ENCODE measurements around the gene UBE3A.

UBE3A gene

GRCh38 chr15:25438601-25439368, at the start of gene UBE3A:
Gene UBE3A (minus strand): TSS chr15:25439024. CDS start chr15:25409107, 29,917 bp downstream.
- H3K36me3 Mint-ChIP-seq (ENCODE audit: low read depth), result peaks cover 40% of the 10 kb centered on the region
- H3K4me1 Mint-ChIP-seq, result peaks cover 21% of the 10 kb centered on the region
- H3K27me3 Mint-ChIP-seq (ENCODE audit: low read depth, poor library complexity), result no peaks in the 10 kb centered on the region
- H3K27ac Mint-ChIP-seq, result peak within 1 kb of the TSS; percentile 98
- peaks cover 31% of the 10 kb centered on the region for H3K9me3 Mint-ChIP-seq
- peak; percentile 92 for DNase-seq
- peak within 1 kb of the TSS; percentile 97 for H3K4me3 Mint-ChIP-seq
- TF ChIP-seq CTCF (IDR thresholded peaks at IDR 0.05), result no peak

GRCh38 chr15:25487226-25487884, 48.5 kb upstream of the UBE3A start:
- H3K9me3 Mint-ChIP-seq, result peaks cover 20% of the 10 kb centered on the region
- no peak for DNase-seq
- peaks cover 6% of the 10 kb centered on the region for H3K27me3 Mint-ChIP-seq (ENCODE audit: low read depth, poor library complexity)
- H3K4me3 Mint-ChIP-seq, result no peak overlapping the region
- H3K27ac Mint-ChIP-seq, result no peak overlapping the region
- H3K36me3 Mint-ChIP-seq (ENCODE audit: low read depth), result no peaks in the 10 kb centered on the region
- H3K4me1 Mint-ChIP-seq, result no peaks in the 10 kb centered on the region
- no peak for TF ChIP-seq CTCF (IDR thresholded peaks at IDR 0.05)

- no peak overlapping the region for H3K4me3 Mint-ChIP-seq
- H3K27me3 Mint-ChIP-seq (ENCODE audit: low read depth, poor library complexity), result peaks cover 6% of the 10 kb centered on the region
- no peak for TF ChIP-seq CTCF (IDR thresholded peaks at IDR 0.05)
- no peak overlapping the region for H3K27ac Mint-ChIP-seq
- no peak for DNase-seq
- H3K4me1 Mint-ChIP-seq, result peaks cover 8% of the 10 kb centered on the region
- no peaks in the 10 kb centered on the region for H3K36me3 Mint-ChIP-seq (ENCODE audit: low read depth)
- peaks cover 13% of the 10 kb centered on the region for H3K9me3 Mint-ChIP-seq
Measured at GRCh38 chr15:25486051-25486450, 47.2 kb upstream of the UBE3A start.

GRCh38 chr15:25481208-25481859, 42.5 kb upstream of the UBE3A start:
- Mint-ChIP-seq H3K4me3 (peak overlapping the region; percentile 65), H3K9me3 (no peaks in the 10 kb centered on the region), H3K36me3 (ENCODE audit: low read depth) (no peaks in the 10 kb centered on the region), H3K4me1 (peaks cover 12% of the 10 kb centered on the region), H3K27ac (no peak overlapping the region), H3K27me3 (ENCODE audit: low read depth, poor library complexity) (peaks cover 12% of the 10 kb centered on the region)
- TF ChIP-seq CTCF (IDR thresholded peaks at IDR 0.05), result no peak
- peak; percentile 13 for DNase-seq

GRCh38 chr15:25478313-25478712, 39.5 kb upstream of the UBE3A start:
- no peaks in the 10 kb centered on the region for H3K36me3 Mint-ChIP-seq (ENCODE audit: low read depth)
- no peak overlapping the region for H3K27ac Mint-ChIP-seq
- H3K9me3 Mint-ChIP-seq, result no peaks in the 10 kb centered on the region
- H3K4me1 Mint-ChIP-seq, result peaks cover 12% of the 10 kb centered on the region
- peaks cover 5% of the 10 kb centered on the region for H3K27me3 Mint-ChIP-seq (ENCODE audit: low read depth, poor library complexity)
- DNase-seq, result no peak
- TF ChIP-seq CTCF (IDR thresholded peaks at IDR 0.05), result no peak
- no peak overlapping the region for H3K4me3 Mint-ChIP-seq

Measured in nephron progenitor cell (in vitro differentiated cells).